GM21529 (cell line): ENCODE results near the gene TMEM270.

Experiments
- ATAC-seq: cut with Tn5 transposase; IDR thresholded peaks from one replicate; pipeline ENCODE4 v1.9.1; 2021; ENCODE audit not compliant: unreplicated experiment

The TMEM270 gene

DNA sequence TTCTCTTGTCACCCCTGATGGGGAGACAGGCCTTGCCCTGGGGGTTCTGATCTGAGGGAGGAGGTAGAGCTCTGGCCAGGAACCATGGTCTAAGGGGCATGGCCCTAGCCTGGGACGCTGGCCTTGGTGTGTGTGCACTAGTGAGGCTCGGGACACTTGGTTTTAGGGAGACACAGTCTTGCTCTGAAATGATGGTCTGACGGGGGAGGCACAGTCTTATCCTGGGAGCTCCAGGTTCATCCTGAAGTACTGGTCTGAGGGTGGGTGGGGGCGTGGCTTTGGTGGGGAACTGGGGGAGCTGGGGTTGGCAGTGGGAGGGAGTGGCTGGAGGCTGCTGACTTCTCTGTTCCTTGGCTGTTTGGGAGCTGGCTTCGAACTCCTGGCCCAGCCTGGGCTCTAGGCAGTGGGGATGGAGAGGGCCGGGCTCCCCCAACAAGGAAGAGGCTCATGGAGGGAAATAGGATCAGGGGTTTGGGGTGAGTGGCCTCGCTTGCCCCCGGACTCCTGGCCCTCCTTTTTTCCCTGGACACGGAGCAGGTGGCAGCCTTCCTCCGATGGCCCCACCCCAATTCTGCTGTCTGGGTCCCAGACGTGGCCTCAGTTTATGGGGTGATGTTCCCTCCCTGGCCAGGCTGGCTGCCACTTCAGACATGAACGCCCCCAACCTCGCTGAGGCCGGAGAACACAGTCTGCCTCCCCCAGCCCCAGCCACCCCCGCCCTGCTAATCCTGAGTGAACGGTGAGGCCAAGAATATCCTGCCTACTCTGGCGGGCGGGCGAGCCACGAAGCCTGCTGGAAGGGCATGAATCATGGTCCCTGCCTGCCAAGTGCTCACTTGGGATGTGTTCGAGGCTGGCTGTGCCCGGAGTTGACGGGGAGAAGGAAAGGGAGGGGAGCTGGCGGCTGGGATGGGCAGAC, 43.5 kb downstream of the TMEM270 start:
- ATAC-seq: no peak

DNA sequence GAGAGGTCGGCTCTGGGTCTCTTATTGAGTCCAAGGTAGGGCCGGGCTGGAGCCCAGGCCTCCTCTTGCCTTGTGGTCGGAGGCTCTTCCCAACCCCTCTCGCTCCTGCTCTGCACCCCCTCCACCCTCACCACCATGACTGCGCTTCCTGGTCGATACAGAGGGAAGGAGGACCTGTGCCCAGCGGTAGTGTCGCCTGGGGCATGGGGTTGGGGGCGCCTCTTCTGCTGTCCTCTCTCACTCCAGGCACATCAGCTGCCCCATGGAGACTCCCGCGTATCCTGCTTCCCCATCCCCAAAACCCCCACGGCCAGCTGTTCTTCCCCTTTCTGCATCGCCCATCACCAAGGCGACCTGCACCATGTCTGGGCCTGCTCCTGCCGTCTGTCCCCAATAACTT, 44.4 kb downstream of the TMEM270 start:
- no peak for ATAC-seq

- ATAC-seq: no peak
Observed at GRCh38 chr7:73906874-73907273, 45.9 kb downstream of the TMEM270 start.

GRCh38 chr7:73907554-73908122, 46.7 kb downstream of the TMEM270 start:
- no peak for ATAC-seq

GRCh38 chr7:73908123-73908611, 47.2 kb downstream of the TMEM270 start:
- ATAC-seq: no peak

- ATAC-seq: no peak
Observed at GRCh38 chr7:73909051-73909941, 48.3 kb downstream of the TMEM270 start.

GRCh38 chr7:73909996-73910395, 49.0 kb downstream of the TMEM270 start:
- no peak for ATAC-seq

DNA sequence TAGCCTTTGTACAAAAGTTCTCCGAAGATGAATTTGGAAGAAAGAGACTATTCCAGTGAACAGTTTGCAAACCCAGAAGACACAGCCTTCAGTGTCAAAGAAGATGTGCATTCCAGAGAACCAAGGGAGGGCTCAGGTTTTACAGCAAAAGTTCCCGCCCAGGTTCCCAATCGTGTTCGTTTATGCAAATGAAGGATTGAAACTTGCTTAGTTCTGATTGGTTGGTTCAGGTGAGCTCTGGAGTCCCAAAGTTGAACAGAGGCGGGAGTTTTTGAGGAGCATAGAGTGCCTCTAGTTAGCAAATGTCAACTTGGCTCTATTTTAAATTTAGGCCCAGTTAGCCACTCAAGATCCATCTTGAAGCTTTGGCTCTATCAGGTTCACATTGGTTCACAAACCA, 51.3 kb downstream of the TMEM270 start:
- no peak for ATAC-seq
